Liver (tissue), 9 donors: ENCODE data around the gene OR2A5. TPM values are rescaled to one million over a fixed set of nuclear protein-coding genes. Genes with fewer than 3 reads are reported as not detected.

ENCODE experiments used
- DNase-seq: peaks from one replicate; pipeline ENCODE4 v3.0.0-alpha.2; 2017; ENCODE audit warnings: low spot score
- H3K27ac ChIP-seq, 2 donors: one replicate each; pipeline ENCODE4 v1.7.0; 2013; ENCODE audit warnings: inconsistent platforms in 2 of 2, low read length in 2 of 2, control low read depth in 1 of 2, low read depth in 1 of 2, mild to moderate bottlenecking in 1 of 2
- H3K27me3 ChIP-seq, 4 donors: one replicate each; pipeline versions ENCODE4 v1.6.1 to v1.7.0; 2013; ENCODE audit warnings: low read length in 3 of 4, inconsistent platforms in 1 of 4, mild to moderate bottlenecking in 1 of 4, moderate library complexity in 1 of 4; ENCODE audit not compliant: control insufficient read depth in 4 of 4, insufficient read depth in 4 of 4
- H3K36me3 ChIP-seq, 4 donors: one replicate each; pipeline versions ENCODE4 v1.6.1 to v1.7.0; 2013; ENCODE audit warnings: low read length in 3 of 4, mild to moderate bottlenecking in 3 of 4, low read depth in 1 of 4, moderate library complexity in 1 of 4; ENCODE audit not compliant: control insufficient read depth in 4 of 4, insufficient read depth in 3 of 4
- H3K4me1 ChIP-seq, 4 donors: one replicate each; pipeline versions ENCODE4 v1.6.1 to v1.7.0; 2013; ENCODE audit warnings: low read length in 3 of 4, mild to moderate bottlenecking in 3 of 4, moderate library complexity in 1 of 4; ENCODE audit not compliant: control insufficient read depth in 4 of 4, insufficient read depth in 4 of 4
- H3K4me3 ChIP-seq, 3 donors: one replicate each; pipeline versions ENCODE4 v1.6.1 to v1.7.0; 2013; ENCODE audit warnings: low read length in 3 of 3, control low read depth in 1 of 3, low read depth in 1 of 3, mild to moderate bottlenecking in 1 of 3
- H3K9ac ChIP-seq, 2 donors: one replicate each; pipeline ENCODE4 v1.7.0; 2013; ENCODE audit warnings: low read length in 2 of 2, mild to moderate bottlenecking in 2 of 2, moderate library complexity in 2 of 2, control low read depth in 1 of 2, low read depth in 1 of 2
- H3K9me3 ChIP-seq, 4 donors: one replicate each; pipeline versions ENCODE4 v1.6.1 to v1.7.0; 2013; ENCODE audit warnings: low read length in 3 of 4; ENCODE audit not compliant: control insufficient read depth in 4 of 4
- EGR1 ChIP-seq, 2 donors: IDR thresholded peaks; 2 replicates each; pipeline ENCODE4 v1.6.1; 2016 to 2018; ENCODE audit warnings: antibody characterized with exemption in 2 of 2, low read depth in 2 of 2
- FOXA1 ChIP-seq: IDR thresholded peaks from 2 replicates; pipeline ENCODE4 v1.6.1; 2016; ENCODE audit warnings: antibody characterized with exemption
- GABPA ChIP-seq, 2 donors: IDR thresholded peaks in 1 of 2; conservative IDR thresholded peaks in 1 of 2; 2 replicates each; pipeline ENCODE4 v1.6.1; 2016; ENCODE audit warnings: antibody characterized with exemption in 2 of 2, mild to moderate bottlenecking in 1 of 2, moderate library complexity in 1 of 2
- HNF4A ChIP-seq, 2 donors: conservative IDR thresholded peaks; 2 replicates each; pipeline ENCODE4 v1.6.1; 2016; ENCODE audit warnings: antibody characterized with exemption in 2 of 2, mild to moderate bottlenecking in 2 of 2
- JUND ChIP-seq, 2 donors: IDR thresholded peaks; 2 replicates each; pipeline ENCODE4 v1.6.1; 2016; ENCODE audit warnings: antibody characterized with exemption in 2 of 2
- NR2F2 ChIP-seq: IDR thresholded peaks from 2 replicates; pipeline ENCODE4 v1.6.1; 2016; ENCODE audit warnings: antibody characterized with exemption
- RAD21 ChIP-seq, 2 donors: IDR thresholded peaks; 2 replicates each; pipeline ENCODE4 v1.6.1; 2016; ENCODE audit warnings: antibody characterized with exemption in 2 of 2, mild to moderate bottlenecking in 2 of 2
- RXRA ChIP-seq, 2 donors: IDR thresholded peaks; 2 replicates each; pipeline ENCODE4 v1.6.1; 2017 to 2018; ENCODE audit warnings: antibody characterized with exemption in 2 of 2, mild to moderate bottlenecking in 1 of 2
- SP1 ChIP-seq: IDR thresholded peaks from 2 replicates; pipeline ENCODE4 v1.6.1; 2018; ENCODE audit warnings: antibody characterized with exemption, mild to moderate bottlenecking
- TAF1 ChIP-seq: conservative IDR thresholded peaks from 2 replicates; pipeline ENCODE4 v1.6.1; 2016; ENCODE audit warnings: antibody characterized with exemption, mild to moderate bottlenecking
- YY1 ChIP-seq: IDR thresholded peaks from 2 replicates; pipeline ENCODE4 v1.6.1; 2016; ENCODE audit warnings: antibody characterized with exemption, mild to moderate bottlenecking
- WGBS: extraction: QIAGEN DNeasy Blood & Tissue Kit; methylation state at CpG from one replicate; pipeline ENCODE4 v1.1.7; 2013; 5-methylcytosine and 5-hydroxymethylcytosine counted together
- polyA plus RNA-seq, 2 donors: library from polyadenylated mRNA; stranded (reverse) in 1 of 2; unstranded in 1 of 2; fragments of 200-250 nt in 1 of 2; fragments of >200 nt in 1 of 2; fragmentation: Nextera tagmentation in 1 of 2; extraction: Ambion mirVana in 1 of 2; gene quantifications; one replicate each; pipeline versions ENCODE4 v1.2.1 to v1.2.3, GENCODE V29; 2013 to 2015
- total RNA-seq, 2 donors: library from RNA; depleted of rRNA; stranded (reverse); fragments of >200 nt; gene quantifications; one replicate each; pipeline ENCODE4 v1.2.3, GENCODE V29; 2014
- TF ChIP-seq, protein P1 (sequence below): IDR thresholded peaks from 2 replicates; pipeline ENCODE4 v1.6.1; 2016; ENCODE audit warnings: antibody characterized with exemption, mild to moderate bottlenecking
- TF ChIP-seq, protein P2 (sequence below): fragments of 150-350 bp; IDR thresholded peaks from 2 replicates; pipeline ENCODE4 v1.5.1; 2017; ENCODE audit warnings: improper control_type of control experiment, low read depth, low read length; ENCODE audit not compliant: missing input control
- TF ChIP-seq, protein P3 (sequence below): IDR thresholded peaks from 2 replicates; pipeline ENCODE4 v1.6.1; 2016; ENCODE audit warnings: antibody characterized with exemption
- TF ChIP-seq, protein P4 (sequence below): IDR thresholded peaks from 2 replicates; pipeline ENCODE4 v1.6.1; 2016; ENCODE audit warnings: antibody characterized with exemption
- TF ChIP-seq, protein P5 (sequence below): IDR thresholded peaks from 2 replicates; pipeline ENCODE4 v1.6.1; 2016; ENCODE audit warnings: antibody characterized with exemption
- donor health status: healthy.
- donor health status: healthy.
- donor health status: healthy.
- donor health status: healthy.
- donor health status: healthy.

The OR2A5 gene
- total and polyA plus RNA-seq, 4 donors: 0.28 TPM; not detected in 3

DNA sequence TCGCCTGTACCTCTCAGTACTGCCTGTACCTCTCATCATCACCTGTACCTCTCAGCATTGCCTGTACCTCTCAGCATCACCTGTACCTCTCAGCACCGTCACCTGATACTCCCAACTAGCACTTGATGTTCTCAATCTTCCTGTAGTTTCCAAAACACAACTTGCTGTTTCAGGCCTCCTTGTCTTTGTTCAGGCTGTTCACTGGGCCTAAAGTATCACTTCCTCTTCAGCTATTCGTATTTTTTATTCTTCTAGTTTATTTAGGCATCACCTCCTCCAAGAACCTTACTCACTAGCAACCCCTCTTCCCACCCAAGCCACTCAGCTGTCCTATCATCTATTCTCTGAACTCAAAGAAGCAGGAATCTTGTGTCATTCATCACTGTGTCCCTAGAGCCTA lies 24.5 kb upstream of the OR2A5 start:
- H3K4me3 ChIP-seq: no peak overlapping the region
- 78% methylated on average over 3 of the region's 3 CpGs for WGBS
- TF ChIP-seq, protein P1, sequence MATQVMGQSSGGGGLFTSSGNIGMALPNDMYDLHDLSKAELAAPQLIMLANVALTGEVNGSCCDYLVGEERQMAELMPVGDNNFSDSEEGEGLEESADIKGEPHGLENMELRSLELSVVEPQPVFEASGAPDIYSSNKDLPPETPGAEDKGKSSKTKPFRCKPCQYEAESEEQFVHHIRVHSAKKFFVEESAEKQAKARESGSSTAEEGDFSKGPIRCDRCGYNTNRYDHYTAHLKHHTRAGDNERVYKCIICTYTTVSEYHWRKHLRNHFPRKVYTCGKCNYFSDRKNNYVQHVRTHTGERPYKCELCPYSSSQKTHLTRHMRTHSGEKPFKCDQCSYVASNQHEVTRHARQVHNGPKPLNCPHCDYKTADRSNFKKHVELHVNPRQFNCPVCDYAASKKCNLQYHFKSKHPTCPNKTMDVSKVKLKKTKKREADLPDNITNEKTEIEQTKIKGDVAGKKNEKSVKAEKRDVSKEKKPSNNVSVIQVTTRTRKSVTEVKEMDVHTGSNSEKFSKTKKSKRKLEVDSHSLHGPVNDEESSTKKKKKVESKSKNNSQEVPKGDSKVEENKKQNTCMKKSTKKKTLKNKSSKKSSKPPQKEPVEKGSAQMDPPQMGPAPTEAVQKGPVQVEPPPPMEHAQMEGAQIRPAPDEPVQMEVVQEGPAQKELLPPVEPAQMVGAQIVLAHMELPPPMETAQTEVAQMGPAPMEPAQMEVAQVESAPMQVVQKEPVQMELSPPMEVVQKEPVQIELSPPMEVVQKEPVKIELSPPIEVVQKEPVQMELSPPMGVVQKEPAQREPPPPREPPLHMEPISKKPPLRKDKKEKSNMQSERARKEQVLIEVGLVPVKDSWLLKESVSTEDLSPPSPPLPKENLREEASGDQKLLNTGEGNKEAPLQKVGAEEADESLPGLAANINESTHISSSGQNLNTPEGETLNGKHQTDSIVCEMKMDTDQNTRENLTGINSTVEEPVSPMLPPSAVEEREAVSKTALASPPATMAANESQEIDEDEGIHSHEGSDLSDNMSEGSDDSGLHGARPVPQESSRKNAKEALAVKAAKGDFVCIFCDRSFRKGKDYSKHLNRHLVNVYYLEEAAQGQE: no peak
- TF ChIP-seq TAF1 (no peak), EGR1 (IDR thresholded peaks at IDR 0.05; ENCODE audit: low read depth in 2 of 2) (no peak), SP1 (no peak), RXRA (IDR thresholded peaks at IDR 0.05) (no peak)
- TF ChIP-seq, protein P2, sequence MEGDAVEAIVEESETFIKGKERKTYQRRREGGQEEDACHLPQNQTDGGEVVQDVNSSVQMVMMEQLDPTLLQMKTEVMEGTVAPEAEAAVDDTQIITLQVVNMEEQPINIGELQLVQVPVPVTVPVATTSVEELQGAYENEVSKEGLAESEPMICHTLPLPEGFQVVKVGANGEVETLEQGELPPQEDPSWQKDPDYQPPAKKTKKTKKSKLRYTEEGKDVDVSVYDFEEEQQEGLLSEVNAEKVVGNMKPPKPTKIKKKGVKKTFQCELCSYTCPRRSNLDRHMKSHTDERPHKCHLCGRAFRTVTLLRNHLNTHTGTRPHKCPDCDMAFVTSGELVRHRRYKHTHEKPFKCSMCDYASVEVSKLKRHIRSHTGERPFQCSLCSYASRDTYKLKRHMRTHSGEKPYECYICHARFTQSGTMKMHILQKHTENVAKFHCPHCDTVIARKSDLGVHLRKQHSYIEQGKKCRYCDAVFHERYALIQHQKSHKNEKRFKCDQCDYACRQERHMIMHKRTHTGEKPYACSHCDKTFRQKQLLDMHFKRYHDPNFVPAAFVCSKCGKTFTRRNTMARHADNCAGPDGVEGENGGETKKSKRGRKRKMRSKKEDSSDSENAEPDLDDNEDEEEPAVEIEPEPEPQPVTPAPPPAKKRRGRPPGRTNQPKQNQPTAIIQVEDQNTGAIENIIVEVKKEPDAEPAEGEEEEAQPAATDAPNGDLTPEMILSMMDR: no peak
- TF ChIP-seq, protein P3, sequence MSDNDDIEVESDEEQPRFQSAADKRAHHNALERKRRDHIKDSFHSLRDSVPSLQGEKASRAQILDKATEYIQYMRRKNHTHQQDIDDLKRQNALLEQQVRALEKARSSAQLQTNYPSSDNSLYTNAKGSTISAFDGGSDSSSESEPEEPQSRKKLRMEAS: no peak
- H3K9ac ChIP-seq: no peak overlapping the region
- H3K9me3 ChIP-seq: no peaks in the 10 kb centered on the region
- H3K27me3 ChIP-seq: no peaks in the 10 kb centered on the region
- no peak overlapping the region for H3K27ac ChIP-seq
- DNase-seq: no peak
- no peaks in the 10 kb centered on the region for H3K4me1 ChIP-seq
- H3K36me3 ChIP-seq: no peaks in the 10 kb centered on the region

DNA sequence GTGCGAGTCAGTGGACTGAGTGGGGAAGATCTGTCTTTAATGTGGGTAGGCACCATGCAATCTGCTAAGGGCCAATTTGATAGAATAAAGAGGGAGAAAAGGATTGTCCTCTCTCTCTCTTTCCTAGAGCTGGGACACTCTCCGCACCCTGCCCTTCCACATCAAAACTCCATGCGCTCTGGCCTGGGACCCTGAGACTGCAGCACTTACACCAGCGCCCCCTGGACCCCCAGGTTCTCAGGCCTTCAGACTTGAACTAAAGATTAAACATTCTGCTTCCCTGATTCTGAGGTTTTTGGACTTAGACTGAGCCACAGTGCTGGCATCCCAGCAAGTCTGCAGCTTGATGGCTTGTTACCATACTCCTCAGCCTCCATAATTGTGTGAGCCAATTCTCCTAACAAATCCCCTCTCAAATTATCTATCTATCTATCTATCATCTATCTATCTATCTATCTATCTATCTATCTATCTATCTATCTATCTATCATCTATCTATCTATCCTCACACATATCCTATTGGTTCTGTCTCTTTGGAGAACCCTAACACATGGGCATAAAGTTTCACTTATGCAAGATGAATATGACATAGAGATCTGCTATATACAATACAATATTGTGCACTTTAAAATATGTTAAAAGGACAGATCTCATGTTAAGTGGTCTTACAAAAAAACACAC lies 22.4 kb upstream of the OR2A5 start:
- DNase-seq: no peak
- Histone ChIP-seq H3K9ac (no peak overlapping the region), H3K4me1 (no peaks in the 10 kb centered on the region), H3K27me3 (peaks cover 0 to under 1% (median 0%) of the 10 kb centered on the region in 4 donors), H3K27ac (no peak overlapping the region), H3K36me3 (no peaks in the 10 kb centered on the region), H3K9me3 (no peaks in the 10 kb centered on the region), H3K4me3 (no peak overlapping the region)
- 56% methylated on average over 4 of the region's 4 CpGs for WGBS
- no peak for TF ChIP-seq YY1
- TF ChIP-seq GABPA (IDR thresholded peaks at IDR 0.05 in 1 of 2, conservative IDR thresholded peaks at IDR 0.05 in 1 of 2): no peak
- no peak for TF ChIP-seq HNF4A (conservative IDR thresholded peaks at IDR 0.05)
- TF ChIP-seq TAF1: no peak
- TF ChIP-seq, protein P4, sequence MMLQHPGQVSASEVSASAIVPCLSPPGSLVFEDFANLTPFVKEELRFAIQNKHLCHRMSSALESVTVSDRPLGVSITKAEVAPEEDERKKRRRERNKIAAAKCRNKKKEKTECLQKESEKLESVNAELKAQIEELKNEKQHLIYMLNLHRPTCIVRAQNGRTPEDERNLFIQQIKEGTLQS: no peak
- TF ChIP-seq, protein P1: no peak
- TF ChIP-seq JUND (IDR thresholded peaks at IDR 0.05): no peak
- TF ChIP-seq SP1: no peak
- no peak for TF ChIP-seq NR2F2
- no peak for TF ChIP-seq FOXA1
- TF ChIP-seq RAD21 (IDR thresholded peaks at IDR 0.05): no peak
- TF ChIP-seq, protein P5, sequence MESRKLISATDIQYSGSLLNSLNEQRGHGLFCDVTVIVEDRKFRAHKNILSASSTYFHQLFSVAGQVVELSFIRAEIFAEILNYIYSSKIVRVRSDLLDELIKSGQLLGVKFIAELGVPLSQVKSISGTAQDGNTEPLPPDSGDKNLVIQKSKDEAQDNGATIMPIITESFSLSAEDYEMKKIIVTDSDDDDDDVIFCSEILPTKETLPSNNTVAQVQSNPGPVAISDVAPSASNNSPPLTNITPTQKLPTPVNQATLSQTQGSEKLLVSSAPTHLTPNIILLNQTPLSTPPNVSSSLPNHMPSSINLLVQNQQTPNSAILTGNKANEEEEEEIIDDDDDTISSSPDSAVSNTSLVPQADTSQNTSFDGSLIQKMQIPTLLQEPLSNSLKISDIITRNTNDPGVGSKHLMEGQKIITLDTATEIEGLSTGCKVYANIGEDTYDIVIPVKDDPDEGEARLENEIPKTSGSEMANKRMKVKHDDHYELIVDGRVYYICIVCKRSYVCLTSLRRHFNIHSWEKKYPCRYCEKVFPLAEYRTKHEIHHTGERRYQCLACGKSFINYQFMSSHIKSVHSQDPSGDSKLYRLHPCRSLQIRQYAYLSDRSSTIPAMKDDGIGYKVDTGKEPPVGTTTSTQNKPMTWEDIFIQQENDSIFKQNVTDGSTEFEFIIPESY: no peak
- TF ChIP-seq EGR1 (IDR thresholded peaks at IDR 0.05; ENCODE audit: low read depth in 2 of 2): no peak
